PFSK-1 (cell line): Measurements from ENCODE around the gene C8G.

Experiments
- FOXP2 ChIP-seq: optimal IDR thresholded peaks from 2 replicates; pipeline ENCODE3; 2011; ENCODE audit warnings: borderline replicate concordance, control low read depth, inconsistent platforms; ENCODE audit not compliant: insufficient read depth; ENCODE audit errors: extremely low read length, extremely low read depth
- POLR2AphosphoS5 ChIP-seq: IDR thresholded peaks from 2 replicates; pipeline ENCODE4 v1.6.1; 2012; ENCODE audit warnings: low read depth, mild to moderate bottlenecking, control low read depth, low read length, moderate library complexity
- SIN3A ChIP-seq: IDR thresholded peaks from 2 replicates; pipeline ENCODE4 v1.6.1; 2012; ENCODE audit warnings: mild to moderate bottlenecking, low read length, moderate library complexity, borderline replicate concordance; ENCODE audit not compliant: insufficient read depth
- TAF1 ChIP-seq: IDR thresholded peaks from 2 replicates; pipeline ENCODE4 v1.6.1; 2012; ENCODE audit warnings: low read length, control low read depth, borderline replicate concordance; ENCODE audit not compliant: insufficient read depth
- TF ChIP-seq, protein P1 (sequence below), 2 experiments: IDR thresholded peaks; 2 replicates each; pipeline versions ENCODE4 v1.6.1 to v1.8.0; 2011 to 2012; ENCODE audit warnings: low read depth in 2 of 2, low read length in 2 of 2, control low read depth in 1 of 2, inconsistent platforms in 1 of 2, mild to moderate bottlenecking in 1 of 2, moderate library complexity in 1 of 2; ENCODE audit not compliant: insufficient read depth in 1 of 2

C8G gene

DNA sequence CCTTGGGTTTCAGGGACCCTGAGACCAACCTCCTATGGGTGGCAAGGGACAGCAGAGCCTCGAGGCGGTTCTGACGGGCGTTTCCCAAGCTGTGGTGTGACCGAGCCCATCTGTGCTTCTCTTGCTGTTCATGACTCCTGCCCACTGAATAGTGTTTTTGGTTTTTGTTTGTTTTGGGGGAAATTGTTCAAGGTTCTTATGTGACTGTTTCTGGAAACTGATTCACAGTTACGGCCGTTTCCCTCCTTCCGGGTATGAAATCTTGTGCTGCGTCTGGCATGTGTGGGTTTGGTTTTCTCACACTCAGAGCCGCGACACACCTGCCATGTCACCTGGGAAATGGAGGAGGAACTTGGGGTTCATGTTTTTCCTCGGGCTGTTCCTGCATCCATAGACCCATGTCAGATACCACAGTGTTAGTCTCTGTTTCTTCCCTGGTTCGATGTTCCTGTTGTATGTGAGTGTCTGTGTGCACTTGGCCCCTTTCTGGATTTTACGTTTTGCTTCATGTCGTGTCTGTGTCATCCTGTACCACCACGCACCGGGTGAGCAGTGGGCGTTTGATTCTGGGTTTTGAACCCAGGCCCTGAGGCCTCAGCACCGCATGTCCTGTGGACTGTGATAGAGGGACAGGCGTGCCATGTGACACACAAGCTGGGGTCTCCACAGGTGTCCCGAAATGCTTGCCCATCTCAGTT lies 29.3 kb upstream of the C8G start:
- TF ChIP-seq, protein P1, sequence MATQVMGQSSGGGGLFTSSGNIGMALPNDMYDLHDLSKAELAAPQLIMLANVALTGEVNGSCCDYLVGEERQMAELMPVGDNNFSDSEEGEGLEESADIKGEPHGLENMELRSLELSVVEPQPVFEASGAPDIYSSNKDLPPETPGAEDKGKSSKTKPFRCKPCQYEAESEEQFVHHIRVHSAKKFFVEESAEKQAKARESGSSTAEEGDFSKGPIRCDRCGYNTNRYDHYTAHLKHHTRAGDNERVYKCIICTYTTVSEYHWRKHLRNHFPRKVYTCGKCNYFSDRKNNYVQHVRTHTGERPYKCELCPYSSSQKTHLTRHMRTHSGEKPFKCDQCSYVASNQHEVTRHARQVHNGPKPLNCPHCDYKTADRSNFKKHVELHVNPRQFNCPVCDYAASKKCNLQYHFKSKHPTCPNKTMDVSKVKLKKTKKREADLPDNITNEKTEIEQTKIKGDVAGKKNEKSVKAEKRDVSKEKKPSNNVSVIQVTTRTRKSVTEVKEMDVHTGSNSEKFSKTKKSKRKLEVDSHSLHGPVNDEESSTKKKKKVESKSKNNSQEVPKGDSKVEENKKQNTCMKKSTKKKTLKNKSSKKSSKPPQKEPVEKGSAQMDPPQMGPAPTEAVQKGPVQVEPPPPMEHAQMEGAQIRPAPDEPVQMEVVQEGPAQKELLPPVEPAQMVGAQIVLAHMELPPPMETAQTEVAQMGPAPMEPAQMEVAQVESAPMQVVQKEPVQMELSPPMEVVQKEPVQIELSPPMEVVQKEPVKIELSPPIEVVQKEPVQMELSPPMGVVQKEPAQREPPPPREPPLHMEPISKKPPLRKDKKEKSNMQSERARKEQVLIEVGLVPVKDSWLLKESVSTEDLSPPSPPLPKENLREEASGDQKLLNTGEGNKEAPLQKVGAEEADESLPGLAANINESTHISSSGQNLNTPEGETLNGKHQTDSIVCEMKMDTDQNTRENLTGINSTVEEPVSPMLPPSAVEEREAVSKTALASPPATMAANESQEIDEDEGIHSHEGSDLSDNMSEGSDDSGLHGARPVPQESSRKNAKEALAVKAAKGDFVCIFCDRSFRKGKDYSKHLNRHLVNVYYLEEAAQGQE (IDR thresholded peaks at IDR 0.05; ENCODE audit: insufficient read depth in 1 of 2, low read depth in 2 of 2, low read length in 2 of 2): no peak
- no peak for TF ChIP-seq FOXP2
- TF ChIP-seq SIN3A: no peak
- no peak for TF ChIP-seq POLR2AphosphoS5
- no peak for TF ChIP-seq TAF1

DNA sequence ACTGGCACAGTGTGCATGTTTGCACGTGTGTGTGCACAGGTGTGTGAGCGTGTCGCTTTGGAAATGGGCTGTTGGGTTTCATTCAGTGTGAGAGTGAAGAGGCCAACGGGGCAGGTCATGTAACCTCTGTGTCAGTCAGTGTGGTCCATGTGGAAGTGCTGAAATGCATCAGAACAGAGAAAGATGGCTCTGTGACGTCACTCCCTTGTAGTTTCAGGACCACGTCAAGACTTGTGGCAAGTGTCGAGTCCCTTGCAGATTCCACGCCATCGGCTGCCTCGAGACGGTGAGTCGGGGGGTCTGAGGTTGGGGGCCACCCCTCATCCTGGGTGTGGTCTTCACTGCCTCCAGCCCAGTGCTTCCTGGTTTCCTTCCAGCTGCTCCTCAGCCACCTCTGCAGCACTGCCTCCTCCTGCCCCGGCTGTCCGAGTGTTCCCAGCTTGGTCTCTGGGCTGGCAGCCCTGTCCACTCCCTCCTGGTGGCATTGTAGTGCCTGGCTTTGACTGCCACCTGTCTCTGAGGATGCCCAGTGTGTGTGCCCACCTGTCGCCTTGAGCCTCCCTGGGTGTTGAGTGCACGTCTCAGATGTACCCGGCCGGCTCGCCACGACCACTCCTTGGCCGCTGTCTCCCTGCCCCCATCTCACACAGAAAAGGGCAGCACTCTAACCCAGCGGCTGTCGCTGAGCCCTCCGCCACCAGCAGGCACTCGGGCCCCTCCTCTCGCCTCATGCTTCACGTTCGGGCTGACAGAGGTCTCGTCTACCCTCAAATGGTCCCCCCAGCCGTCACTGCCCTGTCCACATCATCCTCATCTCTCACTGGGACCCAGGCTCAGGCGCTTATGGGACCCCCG lies 28.5 kb upstream of the C8G start:
- no peak for TF ChIP-seq POLR2AphosphoS5
- TF ChIP-seq, protein P1 (IDR thresholded peaks at IDR 0.05; ENCODE audit: insufficient read depth in 1 of 2, low read depth in 2 of 2, low read length in 2 of 2): no peak
- no peak for TF ChIP-seq FOXP2
- no peak for TF ChIP-seq SIN3A
- TF ChIP-seq TAF1: no peak

DNA sequence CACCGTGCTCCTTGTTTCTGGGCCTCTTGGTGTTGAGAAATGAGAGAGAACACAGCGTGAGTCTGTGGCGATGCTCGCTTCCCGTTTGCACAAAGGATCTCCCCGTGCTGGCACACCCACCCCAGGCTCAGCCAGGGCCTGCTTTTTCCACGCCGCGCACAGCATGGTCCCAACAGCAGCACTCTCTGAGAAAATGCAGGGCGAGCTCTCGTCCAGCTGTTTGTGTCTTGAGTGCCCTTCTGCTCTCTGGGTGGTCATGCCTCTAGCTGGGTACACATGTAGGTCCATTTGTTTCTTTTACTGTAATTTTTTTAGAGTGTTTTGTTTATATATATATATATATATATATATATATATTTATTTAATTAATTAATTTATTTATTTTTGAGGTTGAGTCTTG lies 27.1 kb upstream of the C8G start:
- TF ChIP-seq, protein P1 (IDR thresholded peaks at IDR 0.05; ENCODE audit: insufficient read depth in 1 of 2, low read depth in 2 of 2, low read length in 2 of 2): no peak
- TF ChIP-seq SIN3A (no peak), FOXP2 (no peak), POLR2AphosphoS5 (no peak), TAF1 (no peak)

DNA sequence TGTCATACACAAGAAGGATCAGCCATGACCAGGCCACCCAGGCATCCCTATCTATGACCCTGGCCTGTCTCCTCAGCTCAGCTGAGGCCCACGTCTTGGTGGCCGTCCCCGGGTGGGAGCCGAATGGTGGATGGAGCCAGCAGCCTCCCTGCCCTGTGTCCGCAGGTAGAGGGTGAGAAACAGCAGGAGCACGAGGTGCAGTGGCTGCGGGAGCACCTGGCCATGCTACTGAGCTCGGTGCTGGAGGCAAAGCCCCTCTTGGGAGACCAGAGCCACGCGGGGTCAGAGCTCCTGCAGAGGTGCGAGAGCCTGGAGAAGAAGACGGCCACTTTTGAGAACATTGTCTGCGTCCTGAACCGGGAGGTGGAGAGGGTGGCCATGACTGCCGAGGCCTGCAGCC lies 25.0 kb upstream of the C8G start:
- TF ChIP-seq, protein P1 (IDR thresholded peaks at IDR 0.05; ENCODE audit: insufficient read depth in 1 of 2, low read depth in 2 of 2, low read length in 2 of 2): no peak
- TF ChIP-seq POLR2AphosphoS5 (no peak), FOXP2 (no peak), SIN3A (no peak), TAF1 (no peak)
